ENCODE data around the gene KRTAP19-2. TPM values are rescaled to one million over a fixed set of nuclear protein-coding genes. Genes with fewer than 3 reads are reported as not detected.

KRTAP19-2 gene

GRCh38 chr21:30444204-30444603 lies 43.0 kb downstream of the KRTAP19-2 start:
- Histone ChIP-seq H3K14ac (ENCODE audit: low read length in 2 of 2) (no peak overlapping the region), H3K4me2 (ENCODE audit: low read length, poor library complexity, severe bottlenecking) (no peak overlapping the region), H2BK120ac (ENCODE audit: low read depth, low read length) (no peak overlapping the region), H2AFZ (ENCODE audit: low read depth, low read length) (no peak overlapping the region), H3K9me3 (ENCODE audit: control insufficient read depth, low read length) (no peaks in the 10 kb centered on the region), H3K9ac (ENCODE audit: low read length) (no peak overlapping the region), H3K4me1 (ENCODE audit: control insufficient read depth, insufficient read depth, low read depth, low read length) (no peaks in the 10 kb centered on the region), H3K27me3 (ENCODE audit: control insufficient read depth in 1 of 2, insufficient read depth in 1 of 2, low read length in 2 of 2) (no peaks in the 10 kb centered on the region), H2BK12ac (ENCODE audit: low read length in 2 of 2) (no peak overlapping the region), H3K18ac (ENCODE audit: low read depth in 1 of 2, low read length in 2 of 2) (no peak overlapping the region), H2BK5ac (ENCODE audit: low read depth, low read length, poor library complexity, severe bottlenecking) (no peak overlapping the region), H4K8ac (ENCODE audit: low read length) (no peak overlapping the region), H3K27ac (ENCODE audit: low read length, poor library complexity, severe bottlenecking) (no peak overlapping the region), H3K23ac (ENCODE audit: low read length in 2 of 2) (no peak overlapping the region), H2AK5ac (ENCODE audit: low read length, severe bottlenecking) (no peak overlapping the region), H3K4me3 (ENCODE audit: insufficient read depth in 1 of 2, low read depth in 1 of 2, low read length in 2 of 2) (no peak overlapping the region), H2BK15ac (ENCODE audit: low read depth, poor library complexity, severe bottlenecking) (no peak overlapping the region), H3K4ac (ENCODE audit: low read depth in 1 of 2, low read length in 2 of 2) (no peak overlapping the region), H4K91ac (ENCODE audit: low read length) (no peak overlapping the region), H3K79me1 (replicated peaks; ENCODE audit: low read length, poor library complexity, severe bottlenecking) (no peaks in the 10 kb centered on the region), H3K36me3 (ENCODE audit: control insufficient read depth in 1 of 2, insufficient read depth in 2 of 2, low read depth in 1 of 2, low read length in 2 of 2) (no peaks in the 10 kb centered on the region)
- WGBS: 0% methylated on average over 1 of the region's 1 CpG
- no peak for DNase-seq

- DNase-seq: no peak
- Histone ChIP-seq H2BK15ac (ENCODE audit: low read depth, poor library complexity, severe bottlenecking) (no peak overlapping the region), H4K91ac (ENCODE audit: low read length) (no peak overlapping the region), H3K14ac (ENCODE audit: low read length in 2 of 2) (no peak overlapping the region), H3K9ac (ENCODE audit: low read length) (no peak overlapping the region), H3K79me1 (replicated peaks; ENCODE audit: low read length, poor library complexity, severe bottlenecking) (no peaks in the 10 kb centered on the region), H2BK12ac (ENCODE audit: low read length in 2 of 2) (no peak overlapping the region), H3K36me3 (ENCODE audit: control insufficient read depth in 1 of 2, insufficient read depth in 2 of 2, low read depth in 1 of 2, low read length in 2 of 2) (no peaks in the 10 kb centered on the region), H3K4me2 (ENCODE audit: low read length, poor library complexity, severe bottlenecking) (no peak overlapping the region), H3K23ac (ENCODE audit: low read length in 2 of 2) (no peak overlapping the region), H3K18ac (ENCODE audit: low read depth in 1 of 2, low read length in 2 of 2) (no peak overlapping the region), H2BK5ac (ENCODE audit: low read depth, low read length, poor library complexity, severe bottlenecking) (no peak overlapping the region), H2AFZ (ENCODE audit: low read depth, low read length) (no peak overlapping the region), H2BK120ac (ENCODE audit: low read depth, low read length) (no peak overlapping the region), H3K27ac (ENCODE audit: low read length, poor library complexity, severe bottlenecking) (no peak overlapping the region), H2AK5ac (ENCODE audit: low read length, severe bottlenecking) (no peak overlapping the region), H3K4me3 (ENCODE audit: insufficient read depth in 1 of 2, low read depth in 1 of 2, low read length in 2 of 2) (no peak overlapping the region), H3K27me3 (ENCODE audit: control insufficient read depth in 1 of 2, insufficient read depth in 1 of 2, low read length in 2 of 2) (no peaks in the 10 kb centered on the region), H3K4ac (ENCODE audit: low read depth in 1 of 2, low read length in 2 of 2) (no peak overlapping the region), H3K9me3 (ENCODE audit: control insufficient read depth, low read length) (no peaks in the 10 kb centered on the region), H3K4me1 (ENCODE audit: control insufficient read depth, insufficient read depth, low read depth, low read length) (no peaks in the 10 kb centered on the region), H4K8ac (ENCODE audit: low read length) (no peak overlapping the region)
Observed at GRCh38 chr21:30443226-30443625, 44.0 kb downstream of the KRTAP19-2 start.

DNA sequence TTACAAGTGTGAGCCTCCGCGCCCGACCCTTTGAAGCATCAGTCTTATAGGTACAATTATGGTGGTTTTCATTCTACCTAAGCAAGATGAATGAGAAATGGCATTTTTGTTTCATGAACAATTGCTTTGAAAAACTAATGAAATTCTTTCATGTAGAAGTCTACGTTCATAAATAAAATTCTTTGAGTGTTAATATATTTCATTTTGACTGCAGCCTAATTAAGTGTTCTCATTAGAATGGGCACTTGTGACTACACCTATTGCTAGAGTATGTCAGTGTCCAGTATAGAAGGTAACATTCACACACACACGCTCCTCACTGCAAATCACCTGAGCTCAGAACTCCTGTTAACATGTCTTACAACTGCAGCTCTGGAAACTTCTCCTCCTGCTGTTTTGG lies 47.3 kb downstream of the KRTAP19-2 start, which contains the start of gene KRTAP15-1:
KRTAP15-1 (plus strand) TSS at position 301 of the 400 bp plus-strand sequence; CDS start at position 354, 53 bp downstream.
- no peak within 1 kb of the TSS for H3K14ac ChIP-seq (ENCODE audit: low read length in 2 of 2)
- no peak within 1 kb of the TSS for H3K4me2 ChIP-seq (ENCODE audit: low read length, poor library complexity, severe bottlenecking)
- no peak within 1 kb of the TSS for H2BK12ac ChIP-seq (ENCODE audit: low read length in 2 of 2)
- H3K27me3 ChIP-seq (ENCODE audit: control insufficient read depth in 1 of 2, insufficient read depth in 1 of 2, low read length in 2 of 2): no peaks in the 10 kb centered on the region
- no peaks in the 10 kb centered on the region for H3K79me1 ChIP-seq (replicated peaks; ENCODE audit: low read length, poor library complexity, severe bottlenecking)
- no peak within 1 kb of the TSS for H4K8ac ChIP-seq (ENCODE audit: low read length)
- H2AFZ ChIP-seq (ENCODE audit: low read depth, low read length): no peak within 1 kb of the TSS
- no peak within 1 kb of the TSS for H3K4ac ChIP-seq (ENCODE audit: low read depth in 1 of 2, low read length in 2 of 2)
- no peak for DNase-seq
- H3K9ac ChIP-seq (ENCODE audit: low read length): no peak within 1 kb of the TSS
- no peak within 1 kb of the TSS for H2BK5ac ChIP-seq (ENCODE audit: low read depth, low read length, poor library complexity, severe bottlenecking)
- no peaks in the 10 kb centered on the region for H3K4me1 ChIP-seq (ENCODE audit: control insufficient read depth, insufficient read depth, low read depth, low read length)
- H3K23ac ChIP-seq (ENCODE audit: low read length in 2 of 2): no peak within 1 kb of the TSS
- H4K91ac ChIP-seq (ENCODE audit: low read length): no peak within 1 kb of the TSS
- H3K4me3 ChIP-seq (ENCODE audit: insufficient read depth in 1 of 2, low read depth in 1 of 2, low read length in 2 of 2): no peak within 1 kb of the TSS
- no peak within 1 kb of the TSS for H3K18ac ChIP-seq (ENCODE audit: low read depth in 1 of 2, low read length in 2 of 2)
- no peak within 1 kb of the TSS for H2BK15ac ChIP-seq (ENCODE audit: low read depth, poor library complexity, severe bottlenecking)
- no peak within 1 kb of the TSS for H2AK5ac ChIP-seq (ENCODE audit: low read length, severe bottlenecking)
- H3K27ac ChIP-seq (ENCODE audit: low read length, poor library complexity, severe bottlenecking): no peak within 1 kb of the TSS
- H3K36me3 ChIP-seq (ENCODE audit: control insufficient read depth in 1 of 2, insufficient read depth in 2 of 2, low read depth in 1 of 2, low read length in 2 of 2): no peaks in the 10 kb centered on the region
- H3K9me3 ChIP-seq (ENCODE audit: control insufficient read depth, low read length): no peaks in the 10 kb centered on the region
- H2BK120ac ChIP-seq (ENCODE audit: low read depth, low read length): no peak within 1 kb of the TSS
- 56% methylated on average over 1 of the region's 5 CpGs for WGBS

Small RNAs within 50 kb of the gene (small RNA-seq; reads per million reads assigned to genes)
- not detected for gene AP000567.1 (ENCODE audit: low read depth)
- gene KRTAP19-10P (ENCODE audit: low read depth): not detected
- gene KRTAP19-11P (ENCODE audit: low read depth): not detected
- gene KRTAP19-9P (ENCODE audit: low read depth): not detected
